GM12891 (cell line): ENCODE data around the gene ADGRD2.

Experiments used
- POLR2A ChIP-seq: IDR thresholded peaks from 2 replicates; pipeline ENCODE4 v1.6.1; 2011; ENCODE audit warnings: low read depth, low read length, control low read depth
- POLR2AphosphoS5 ChIP-seq: IDR thresholded peaks from 2 replicates; pipeline ENCODE4 v1.6.1; 2011; ENCODE audit warnings: low read depth, low read length, control low read depth
- SPI1 ChIP-seq: IDR thresholded peaks from 2 replicates; pipeline ENCODE4 v1.6.1; 2011; ENCODE audit warnings: low read depth, low read length, control low read depth
- TAF1 ChIP-seq: IDR thresholded peaks from 2 replicates; pipeline ENCODE4 v1.6.1; 2011; ENCODE audit warnings: low read depth, low read length, control low read depth

DNA sequence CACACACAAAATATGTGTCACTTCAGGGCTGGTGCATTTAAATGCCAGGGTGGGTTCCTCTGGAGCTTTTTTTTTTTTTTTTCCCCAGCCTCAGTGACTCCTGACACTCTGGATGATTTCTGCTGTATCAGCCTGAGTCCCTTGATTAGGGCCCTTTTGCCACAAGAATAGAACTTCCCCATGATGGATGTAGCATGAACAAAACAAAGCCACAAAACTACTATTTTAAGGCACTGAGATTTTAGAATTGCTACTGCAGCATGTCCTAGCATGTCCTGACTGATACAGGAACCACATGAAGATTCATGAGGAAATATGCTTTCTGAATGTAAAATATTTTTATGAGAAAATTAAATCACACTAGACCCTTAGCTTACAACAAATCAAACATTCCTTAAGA lies 13.9 kb upstream of the ADGRD2 start:
- TF ChIP-seq TAF1 (no peak), POLR2AphosphoS5 (no peak), POLR2A (no peak), SPI1 (no peak)
